Fibroblast of mammary gland (primary cell): Measurements from ENCODE around the gene EPHB6.

Source experiments
- DNase-seq: peaks from one replicate; pipeline ENCODE4 v3.0.0-alpha.2; 2010; ENCODE audit warnings: low read depth
- H3K4me3 ChIP-seq: 2 replicates; pipeline ENCODE4 v1.5.1; 2011; ENCODE audit warnings: low read depth, mild to moderate bottlenecking, low read length, moderate library complexity; ENCODE audit not compliant: control insufficient read depth
- TF ChIP-seq, protein P1 (sequence below): conservative IDR thresholded peaks from 2 replicates; pipeline ENCODE4 v1.5.1; 2011; ENCODE audit warnings: low read depth, low read length, inconsistent platforms; ENCODE audit not compliant: control insufficient read depth, insufficient read depth

Gene EPHB6

DNA sequence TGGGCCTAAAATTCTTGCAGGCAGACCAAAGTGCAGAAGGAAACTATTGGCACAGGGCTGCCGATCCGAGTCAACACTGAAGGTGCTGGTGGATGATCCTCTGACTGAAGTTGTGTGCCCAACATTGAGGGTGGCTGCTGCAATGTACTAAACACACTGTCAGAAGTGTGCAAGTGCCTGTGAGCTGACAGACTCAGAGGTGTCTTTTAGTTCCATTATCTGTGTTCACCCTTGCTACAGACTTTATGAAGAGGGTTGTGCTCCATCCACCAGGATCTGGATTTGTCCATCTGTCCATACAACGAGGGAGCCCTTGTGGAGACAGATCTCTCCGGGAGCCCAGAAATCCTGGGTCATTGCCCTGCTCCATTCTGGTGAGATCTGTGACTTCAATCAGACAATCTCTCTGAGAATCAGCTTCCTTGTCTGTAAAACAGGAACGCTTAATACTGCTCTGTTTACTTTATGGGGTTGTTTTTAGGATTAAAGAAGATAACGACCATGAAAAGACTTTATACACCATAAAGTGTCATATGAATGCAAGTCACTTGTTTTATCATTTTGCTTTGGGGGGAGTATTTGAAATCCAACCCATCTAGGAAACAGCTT lies 40.2 kb downstream of the EPHB6 start:
- H3K4me3 ChIP-seq = no peak overlapping the region
- DNase-seq = no peak
- TF ChIP-seq, protein P1, sequence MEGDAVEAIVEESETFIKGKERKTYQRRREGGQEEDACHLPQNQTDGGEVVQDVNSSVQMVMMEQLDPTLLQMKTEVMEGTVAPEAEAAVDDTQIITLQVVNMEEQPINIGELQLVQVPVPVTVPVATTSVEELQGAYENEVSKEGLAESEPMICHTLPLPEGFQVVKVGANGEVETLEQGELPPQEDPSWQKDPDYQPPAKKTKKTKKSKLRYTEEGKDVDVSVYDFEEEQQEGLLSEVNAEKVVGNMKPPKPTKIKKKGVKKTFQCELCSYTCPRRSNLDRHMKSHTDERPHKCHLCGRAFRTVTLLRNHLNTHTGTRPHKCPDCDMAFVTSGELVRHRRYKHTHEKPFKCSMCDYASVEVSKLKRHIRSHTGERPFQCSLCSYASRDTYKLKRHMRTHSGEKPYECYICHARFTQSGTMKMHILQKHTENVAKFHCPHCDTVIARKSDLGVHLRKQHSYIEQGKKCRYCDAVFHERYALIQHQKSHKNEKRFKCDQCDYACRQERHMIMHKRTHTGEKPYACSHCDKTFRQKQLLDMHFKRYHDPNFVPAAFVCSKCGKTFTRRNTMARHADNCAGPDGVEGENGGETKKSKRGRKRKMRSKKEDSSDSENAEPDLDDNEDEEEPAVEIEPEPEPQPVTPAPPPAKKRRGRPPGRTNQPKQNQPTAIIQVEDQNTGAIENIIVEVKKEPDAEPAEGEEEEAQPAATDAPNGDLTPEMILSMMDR = no peak

DNA sequence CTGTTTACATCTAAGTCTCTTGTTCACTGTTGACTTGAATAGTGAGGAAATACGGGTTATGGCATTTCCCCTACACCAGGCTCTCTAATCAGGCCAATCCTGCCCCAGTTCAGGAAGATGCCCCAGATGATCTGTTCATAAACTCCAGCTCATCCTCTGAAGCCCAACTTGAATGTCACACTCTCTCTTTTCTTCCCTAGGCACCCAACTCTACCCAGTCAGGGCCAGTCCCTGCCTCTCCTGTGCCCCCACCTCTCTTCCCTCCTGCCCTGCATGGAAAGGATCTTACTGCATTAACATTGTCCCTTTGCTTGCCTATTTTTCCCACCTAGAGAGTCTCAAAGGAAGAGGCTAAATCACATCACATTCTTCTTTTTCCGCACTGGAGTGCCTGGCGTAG lies 41.3 kb downstream of the EPHB6 start:
- no peak for DNase-seq
- TF ChIP-seq, protein P1 = no peak
- H3K4me3 ChIP-seq = no peak overlapping the region

DNA sequence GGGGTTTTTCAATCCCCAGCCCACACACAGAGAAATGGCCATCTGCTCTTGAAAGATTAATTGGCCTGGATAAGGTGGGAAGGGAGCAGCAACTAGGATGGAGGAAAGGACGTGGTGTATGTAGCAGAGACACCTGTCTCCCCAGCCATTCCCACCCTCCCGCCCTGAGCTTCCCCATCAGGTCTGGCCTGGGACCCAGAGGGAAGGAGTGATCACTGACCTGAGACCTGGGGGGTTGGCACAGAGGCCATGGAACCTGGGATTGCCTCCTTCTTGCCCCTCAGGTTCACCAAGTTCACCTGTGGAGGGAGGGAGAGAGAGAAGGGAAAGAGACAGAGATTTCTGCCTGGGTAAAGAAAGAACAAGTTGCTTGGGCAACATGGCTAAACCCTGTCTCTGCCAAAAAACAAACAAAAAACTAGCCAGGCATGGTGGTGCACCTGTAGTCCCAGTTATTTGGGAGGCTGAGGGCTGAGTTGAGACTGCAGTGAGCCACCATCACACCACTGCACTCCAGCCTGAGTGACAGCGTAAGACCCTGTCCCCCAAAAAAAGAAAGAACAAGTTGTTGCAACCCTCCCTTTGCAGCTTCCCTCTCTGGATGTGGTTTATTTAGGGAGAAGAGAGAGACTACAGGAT lies 42.0 kb downstream of the EPHB6 start:
- no peak overlapping the region for H3K4me3 ChIP-seq
- TF ChIP-seq, protein P1 = no peak
- DNase-seq = no peak

DNA sequence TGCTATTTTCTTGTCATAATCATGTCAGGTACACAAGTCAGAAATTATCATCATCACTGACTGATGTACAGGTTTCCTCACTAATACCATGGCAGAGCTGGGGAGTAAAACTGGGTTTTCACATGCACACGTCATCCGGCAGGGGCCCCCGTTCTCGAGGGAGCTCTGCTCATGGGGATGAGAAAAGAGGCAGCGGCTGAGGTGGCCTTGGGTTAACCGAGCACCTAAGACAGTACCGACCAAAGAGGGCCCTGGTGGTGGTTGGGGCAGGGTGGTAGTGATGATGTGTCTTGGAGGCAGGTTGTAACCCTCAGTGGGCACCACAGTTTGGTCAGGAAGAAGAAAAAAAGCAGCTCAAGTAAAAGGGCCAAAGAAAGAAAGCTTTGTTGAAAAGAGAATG lies 42.8 kb downstream of the EPHB6 start:
- no peak overlapping the region for H3K4me3 ChIP-seq
- TF ChIP-seq, protein P1 = no peak
- no peak for DNase-seq

DNA sequence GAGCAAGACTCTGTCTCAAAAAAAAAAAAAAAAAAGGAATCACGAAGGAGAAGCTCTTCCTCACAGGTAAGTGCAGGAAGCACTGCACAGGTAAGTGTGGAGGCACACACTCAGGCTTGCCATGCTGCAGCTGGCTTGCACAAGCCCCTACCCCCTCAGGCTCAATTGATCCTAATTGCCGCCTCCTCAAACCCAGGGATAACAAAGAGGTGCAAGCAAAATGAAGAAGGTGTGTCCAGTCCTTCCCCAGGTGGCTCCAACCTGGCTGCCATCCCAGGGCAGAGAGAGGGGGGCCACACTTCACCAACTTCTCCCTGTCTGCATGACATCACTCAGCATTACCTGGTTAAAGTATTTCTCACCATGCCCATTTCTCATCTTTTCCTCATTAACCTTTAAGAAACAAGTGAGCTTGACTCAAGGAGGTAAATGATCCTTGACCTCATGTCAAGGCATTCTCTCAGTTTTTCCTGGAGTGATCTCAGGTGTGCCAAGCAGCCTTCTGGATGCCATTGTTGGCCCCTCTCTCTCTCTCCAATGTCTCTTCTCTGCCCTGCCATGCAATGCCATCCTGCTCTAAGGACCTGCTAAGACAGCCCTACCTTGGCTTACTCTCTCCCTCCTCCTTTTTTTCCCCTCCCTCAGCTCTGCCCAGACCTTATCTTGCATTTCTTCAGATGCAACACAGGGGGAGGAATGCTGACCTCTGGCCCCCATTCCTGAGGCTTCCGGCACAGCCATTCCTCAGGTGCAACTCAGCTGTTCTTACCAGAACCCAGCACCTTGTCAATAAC lies 43.7 kb downstream of the EPHB6 start:
- no peak overlapping the region for H3K4me3 ChIP-seq
- no peak for DNase-seq
- TF ChIP-seq, protein P1 = no peak

DNA sequence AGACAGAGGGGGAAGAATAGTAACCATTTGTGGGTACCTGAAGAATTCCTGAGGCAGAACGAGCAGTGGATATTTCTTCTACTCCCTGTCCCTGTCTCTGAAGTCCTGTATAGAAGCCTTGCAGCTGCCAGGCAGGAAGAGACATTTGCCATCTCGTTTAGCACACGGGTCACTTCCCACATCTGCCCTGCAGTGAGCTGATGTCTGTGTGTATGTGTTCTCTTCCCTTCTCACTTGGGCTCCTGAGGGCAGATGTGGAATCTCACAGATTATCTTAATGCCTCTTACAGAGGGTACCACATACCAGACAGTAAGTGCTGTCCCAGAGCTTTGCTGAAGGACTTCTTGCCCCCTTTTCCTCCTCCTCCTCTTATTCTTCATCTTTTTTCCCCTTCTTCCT lies 44.8 kb downstream of the EPHB6 start:
- TF ChIP-seq, protein P1 = no peak
- DNase-seq = no peak
- no peak overlapping the region for H3K4me3 ChIP-seq
